PC-9 (cell line): ENCODE results near the gene LBP. TPM values are rescaled to one million over a fixed set of nuclear protein-coding genes. Genes with fewer than 3 reads are reported as not detected.

Experiments used
- BruUV-seq: library from RNA; stranded (reverse); fragments of 400-500 nt; replicated peaks from 2 replicates; lab custom pipeline; 2021; lab: Mats Ljungman, UMichigan
- CTCF ChIA-PET: fragments of 300-600 bp; sonication (Branson Sonifier 250); formaldehyde crosslinking; loops from one replicate; lab custom pipeline; 2022; ENCODE audit warnings: antibody characterized with exemption; lab: Charles Lee
- POLR2A ChIA-PET: fragments of 300-600 bp; sonication (Branson Sonifier 250); formaldehyde crosslinking; loops from one replicate; lab custom pipeline; 2022; ENCODE audit warnings: antibody characterized with exemption; ENCODE audit not compliant: unreplicated experiment; lab: Charles Lee
- DNase-seq, 2 experiments: peaks; one replicate each; pipeline versions ENCODE4 v3.0.0 to v3.0.0-alpha.2; 2015 to 2022; ENCODE audit warnings: mixed read lengths in 1 of 2
- H2AFZ ChIP-seq: fragments of 200-600 bp; sonication (generic); 2 replicates; pipeline ENCODE4 v1.8.1; 2017; ENCODE audit warnings: antibody characterized with exemption
- H3F3A ChIP-seq: fragments of 200-600 bp; sonication (generic); 2 replicates; pipeline ENCODE4 v1.8.1; 2017; ENCODE audit warnings: antibody characterized with exemption, mild to moderate bottlenecking, low read depth; ENCODE audit not compliant: insufficient read depth
- H3K27ac ChIP-seq: fragments of 200-600 bp; sonication (generic); 2 replicates; pipeline ENCODE4 v1.6.1; 2016; ENCODE audit warnings: mixed run types
- H3K27me3 ChIP-seq: fragments of 200-600 bp; sonication (generic); 2 replicates; pipeline ENCODE4 v1.6.1; 2016; ENCODE audit warnings: low read depth, mixed run types; ENCODE audit not compliant: insufficient read depth
- H3K36me3 ChIP-seq: fragments of 200-600 bp; sonication (generic); 2 replicates; pipeline ENCODE4 v1.6.1; 2016; ENCODE audit warnings: low read depth, mixed run types
- H3K4me1 ChIP-seq: fragments of 200-600 bp; sonication (generic); replicated peaks from 2 replicates; pipeline ENCODE4 v1.6.1; 2016; ENCODE audit warnings: mixed run types; ENCODE audit not compliant: insufficient read depth
- H3K4me2 ChIP-seq: fragments of 200-600 bp; sonication (generic); 2 replicates; pipeline ENCODE4 v1.6.1; 2017; ENCODE audit warnings: mixed run types
- H3K4me3 ChIP-seq: fragments of 200-600 bp; sonication (generic); 2 replicates; pipeline ENCODE4 v1.6.1; 2016; ENCODE audit warnings: mixed run types
- H3K79me2 ChIP-seq: fragments of 200-600 bp; sonication (generic); 2 replicates; pipeline ENCODE4 v1.6.1; 2017; ENCODE audit warnings: low read depth, mixed run types
- H3K9me2 ChIP-seq: fragments of 200-600 bp; sonication (generic); 2 replicates; pipeline ENCODE4 v1.8.1; 2017; ENCODE audit warnings: mild to moderate bottlenecking; ENCODE audit not compliant: insufficient read depth
- H3K9me3 ChIP-seq: fragments of 200-600 bp; sonication (generic); 2 replicates; pipeline ENCODE4 v1.8.1; 2016; ENCODE audit warnings: low read depth; ENCODE audit not compliant: insufficient read depth
- H4K20me1 ChIP-seq: fragments of 200-600 bp; sonication (generic); 2 replicates; pipeline ENCODE4 v1.8.1; 2017; ENCODE audit not compliant: insufficient read depth
- EZH2 ChIP-seq: fragments of 200-600 bp; sonication (generic); IDR thresholded peaks from 2 replicates; pipeline ENCODE4 v1.8.0; 2017; ENCODE audit warnings: antibody characterized with exemption, low read depth
- intact Hi-C: fragments of 100-400 bp; cut with micrococcal nuclease; formaldehyde crosslinking; loops from one replicate; pipeline ENCODE4 v1.10.0; 2022; ENCODE audit not compliant: unreplicated experiment
- total RNA-seq: library from RNA; stranded (reverse); gene quantifications from 2 replicates; pipeline ENCODE4 v1.2.3, GENCODE V29; 2021
- TF ChIP-seq, protein P1 (sequence below): fragments of 200-600 bp; sonication (generic); conservative IDR thresholded peaks from 2 replicates; pipeline ENCODE4 v1.6.1; 2017; ENCODE audit warnings: mixed run types, antibody characterized with exemption, mild to moderate bottlenecking, moderate library complexity

Gene LBP
- total RNA-seq, 1 experiment from 2014 or later: not detected

DNA sequence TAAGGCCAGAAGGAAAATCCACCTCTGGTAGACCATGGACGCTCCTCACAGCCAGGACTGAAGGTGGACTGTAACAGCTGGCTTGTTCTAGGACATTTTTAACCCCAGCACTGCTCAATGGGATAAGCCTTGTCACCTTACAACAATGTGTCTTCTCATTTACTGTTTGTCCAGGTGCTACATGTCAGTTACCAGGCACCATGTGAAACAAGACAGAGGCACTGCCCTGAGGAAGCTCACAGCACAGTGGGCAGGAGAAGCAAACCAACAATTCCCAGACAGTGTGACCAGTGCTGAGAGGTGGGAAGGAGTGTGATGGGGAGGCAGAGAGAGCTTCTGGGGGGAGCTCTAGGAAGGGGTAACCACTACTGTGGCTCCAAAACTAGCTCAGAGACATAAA lies 78.1 kb downstream of the LBP start:
- Histone ChIP-seq H3K9me3 (no peaks in the 10 kb centered on the region), H3K9me2 (no peaks in the 10 kb centered on the region), H3K27me3 (no peaks in the 10 kb centered on the region), H3K27ac (no peak overlapping the region), H3F3A (peaks cover 94% of the 10 kb centered on the region), H3K4me2 (no peak overlapping the region), H3K4me1 (no peaks in the 10 kb centered on the region), H3K79me2 (peaks cover 67% of the 10 kb centered on the region), H3K36me3 (peaks cover 93% of the 10 kb centered on the region), H4K20me1 (peaks cover 100% of the 10 kb centered on the region), H3K4me3 (no peak overlapping the region), H2AFZ (no peak overlapping the region)
- BruUV-seq: no TSS peak
- TF ChIP-seq, protein P1, sequence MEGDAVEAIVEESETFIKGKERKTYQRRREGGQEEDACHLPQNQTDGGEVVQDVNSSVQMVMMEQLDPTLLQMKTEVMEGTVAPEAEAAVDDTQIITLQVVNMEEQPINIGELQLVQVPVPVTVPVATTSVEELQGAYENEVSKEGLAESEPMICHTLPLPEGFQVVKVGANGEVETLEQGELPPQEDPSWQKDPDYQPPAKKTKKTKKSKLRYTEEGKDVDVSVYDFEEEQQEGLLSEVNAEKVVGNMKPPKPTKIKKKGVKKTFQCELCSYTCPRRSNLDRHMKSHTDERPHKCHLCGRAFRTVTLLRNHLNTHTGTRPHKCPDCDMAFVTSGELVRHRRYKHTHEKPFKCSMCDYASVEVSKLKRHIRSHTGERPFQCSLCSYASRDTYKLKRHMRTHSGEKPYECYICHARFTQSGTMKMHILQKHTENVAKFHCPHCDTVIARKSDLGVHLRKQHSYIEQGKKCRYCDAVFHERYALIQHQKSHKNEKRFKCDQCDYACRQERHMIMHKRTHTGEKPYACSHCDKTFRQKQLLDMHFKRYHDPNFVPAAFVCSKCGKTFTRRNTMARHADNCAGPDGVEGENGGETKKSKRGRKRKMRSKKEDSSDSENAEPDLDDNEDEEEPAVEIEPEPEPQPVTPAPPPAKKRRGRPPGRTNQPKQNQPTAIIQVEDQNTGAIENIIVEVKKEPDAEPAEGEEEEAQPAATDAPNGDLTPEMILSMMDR: no peak
- no peak for TF ChIP-seq EZH2
- DNase-seq: no peak
- ChIA-PET POLR2A (interaction anchor here (0.6 kb wide), 1 partner anchor 49 kb away, joined by 6 read pairs; no protein-coding TSS in a partner anchor), CTCF (no interaction called here)
- intact Hi-C loops: no loop called here

DNA sequence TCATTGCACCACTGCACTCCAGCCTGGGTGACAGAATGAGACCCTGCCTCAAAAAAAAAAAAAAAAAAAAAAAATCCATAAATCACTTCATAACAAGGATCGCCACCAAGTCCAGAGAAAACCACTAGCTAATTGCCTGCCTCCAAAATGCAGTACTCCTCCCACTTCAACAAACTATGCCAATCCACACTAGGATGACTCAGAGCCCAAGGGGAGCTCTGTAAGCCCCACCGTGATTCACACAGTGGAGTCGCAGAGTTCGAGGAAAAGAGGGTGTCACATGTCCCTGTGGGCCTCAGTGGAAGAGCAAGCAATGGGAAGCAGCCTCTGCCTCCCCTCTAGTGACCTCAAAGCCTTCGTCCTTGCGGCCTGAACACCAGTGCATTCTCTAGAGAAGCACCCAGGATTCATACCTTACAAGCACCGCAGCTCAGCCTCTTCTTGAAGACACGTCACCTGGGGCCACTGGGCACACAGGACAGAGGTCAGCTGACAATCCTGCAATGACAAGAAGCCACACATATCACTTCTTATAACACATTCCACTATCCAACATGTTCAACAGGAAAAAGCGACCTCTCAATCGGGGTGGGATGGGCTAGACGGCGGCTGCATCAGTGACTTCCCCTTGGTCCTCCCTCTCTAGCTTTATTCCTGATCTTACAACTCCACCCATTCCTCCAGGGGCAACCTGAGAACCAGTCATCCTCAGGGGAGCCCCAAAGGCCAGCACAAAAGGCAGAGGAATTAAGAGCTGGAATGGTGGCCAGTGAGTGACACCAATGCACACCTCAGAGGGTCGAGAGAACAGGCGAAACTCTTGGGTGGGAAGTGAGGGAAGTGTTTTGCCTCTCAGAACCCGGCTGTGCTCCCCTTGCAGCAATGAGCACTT lies 80.0 kb downstream of the LBP start:
- BruUV-seq: no TSS peak
- ChIA-PET POLR2A (no interaction called here), CTCF (interaction anchor here (0.7 kb wide), 1 partner anchor 54 kb away, joined by 8 read pairs; no protein-coding TSS in a partner anchor)
- no peak overlapping the region for H2AFZ ChIP-seq
- H3K4me2 ChIP-seq: no peak overlapping the region
- H3K4me3 ChIP-seq: no peak overlapping the region
- intact Hi-C loops: no loop called here
- H3K4me1 ChIP-seq: 0 out of 2 replicates have a peak, but pooled peaks cover 5% of the 10 kb centered on the region
- DNase-seq: no peak
- H4K20me1 ChIP-seq: peaks cover 100% of the 10 kb centered on the region
- H3K9me3 ChIP-seq: no peaks in the 10 kb centered on the region
- H3K79me2 ChIP-seq: peaks cover 85% of the 10 kb centered on the region
- peaks cover 89% of the 10 kb centered on the region for H3F3A ChIP-seq
- H3K27me3 ChIP-seq: no peaks in the 10 kb centered on the region
- TF ChIP-seq, protein P1: no peak
- TF ChIP-seq EZH2: no peak
- peaks cover 93% of the 10 kb centered on the region for H3K36me3 ChIP-seq
- H3K9me2 ChIP-seq: no peaks in the 10 kb centered on the region
- no peak overlapping the region for H3K27ac ChIP-seq

Other genes starting within 250 kb of the LBP start
- gene TGM2, start 181.2 kb upstream of the LBP start, total RNA-seq: 286 and 333 TPM in 2 replicates
- gene KIAA1755, start 85.7 kb upstream of the LBP start, total RNA-seq: 0.22 and 0.30 TPM in 2 replicates
- gene BPI, start 42.3 kb upstream of the LBP start, total RNA-seq: not detected in 2 replicates
- 41.5 and 58.9 TPM in 2 replicates for gene SNHG17, start 88.8 kb downstream of the LBP start, total RNA-seq
- 35.2 and 40.2 TPM in 2 replicates for gene RALGAPB, start 126.4 kb downstream of the LBP start, total RNA-seq
- gene ADIG, start 234.7 kb downstream of the LBP start, total RNA-seq: not detected in 2 replicates